K562 (cell line): ENCODE data around the gene OR4D9. TPM values are rescaled to one million over a fixed set of nuclear protein-coding genes. Genes with fewer than 3 reads are reported as not detected.
A peak's percentile ranks its signal among the peaks of the same experiment; 100 is the strongest.

Experiments used
- BDP1 ChIP-seq: IDR thresholded peaks from 3 replicates; pipeline ENCODE4 v1.6.1; 2011; ENCODE audit not compliant: insufficient read length, insufficient read depth
- BRF1 ChIP-seq: IDR thresholded peaks from 3 replicates; pipeline ENCODE4 v1.6.1; 2011; ENCODE audit warnings: borderline replicate concordance, mild to moderate bottlenecking; ENCODE audit not compliant: insufficient read length; ENCODE audit errors: extremely low read depth
- CAMTA2 ChIP-seq: fragments of 250-450 bp; sonication (Bioruptor Pico); conservative IDR thresholded peaks from 2 replicates; pipeline ENCODE4 v1.5.1; 2022
- CHAMP1 ChIP-seq: fragments of 450-650 bp; IDR thresholded peaks from 2 replicates; pipeline ENCODE4 v1.6.1; 2016; ENCODE audit warnings: mild to moderate bottlenecking
- CHD4 ChIP-seq: fragments of 200-600 bp; sonication (generic); IDR thresholded peaks from 3 replicates; pipeline ENCODE4 v1.6.1; 2012; ENCODE audit warnings: low read depth, mild to moderate bottlenecking, mixed read lengths, low read length, inconsistent platforms; ENCODE audit not compliant: insufficient read depth, insufficient replicate concordance, poor library complexity, severe bottlenecking
- FOXP4 ChIP-seq: sonication (generic); formaldehyde crosslinking; IDR thresholded peaks from 2 replicates; pipeline ENCODE4 v1.8.0; 2022; ENCODE audit warnings: mild to moderate bottlenecking, missing genetic modification reagents, borderline replicate concordance
- KDM4B ChIP-seq, 2 experiments: fragments of 450-650 bp in 1 of 2; sonication (generic) in 1 of 2; IDR thresholded peaks; 2 replicates each; pipeline ENCODE4 v1.6.1; 2016 to 2017; ENCODE audit warnings: borderline replicate concordance in 2 of 2, antibody characterized with exemption in 1 of 2, low read depth in 1 of 2, mild to moderate bottlenecking in 1 of 2
- L3MBTL2 ChIP-seq: fragments of 450-650 bp; IDR thresholded peaks from 2 replicates; pipeline ENCODE4 v1.6.1; 2016; ENCODE audit warnings: mild to moderate bottlenecking, moderate library complexity
- MBD2 ChIP-seq: sonication (generic); IDR thresholded peaks from 2 replicates; pipeline ENCODE4 v1.6.1; 2016; ENCODE audit warnings: low read depth, borderline replicate concordance
- RB1 ChIP-seq: fragments of 450-650 bp; IDR thresholded peaks from 2 replicates; pipeline ENCODE4 v1.6.1; 2017; ENCODE audit warnings: low read depth, mild to moderate bottlenecking
- SRSF7 ChIP-seq: fragments of 200-400 bp; formaldehyde crosslinking; optimal IDR thresholded peaks from 2 replicates; pipeline ENCODE3; 2017; ENCODE audit warnings: mild to moderate bottlenecking, low read depth, low read length
- ZKSCAN8 ChIP-seq: fragments of 200-800 bp; sonication (Bioruptor generic); IDR thresholded peaks from 2 replicates; pipeline ENCODE4 v1.6.1; 2016; ENCODE audit warnings: missing genetic modification characterization, missing compliant biosample characterization
- ZNF175 ChIP-seq: fragments of 200-800 bp; sonication (Bioruptor generic); IDR thresholded peaks from 2 replicates; pipeline ENCODE4 v1.6.1; 2016; ENCODE audit warnings: low read depth, mild to moderate bottlenecking, missing genetic modification characterization, missing compliant biosample characterization
- ZNF253 ChIP-seq: fragments of 250-450 bp; sonication (Bioruptor Pico); conservative IDR thresholded peaks from 2 replicates; pipeline ENCODE4 v1.6.1; 2021; ENCODE audit warnings: mild to moderate bottlenecking
- ZNF592 ChIP-seq: fragments of 450-650 bp; IDR thresholded peaks from 2 replicates; pipeline ENCODE4 v1.6.1; 2017; ENCODE audit warnings: antibody characterized with exemption, mild to moderate bottlenecking
- polyA plus RNA-seq, 8 experiments: library from polyadenylated mRNA; depleted of rRNA in 4 of 8; stranded (reverse) in 5 of 8; unstranded in 3 of 8; fragments of >200 nt; fragmentation: Nextera tagmentation in 2 of 8; fragmentation: Illumina TruSeq in 1 of 8; extraction: Ambion mirVana in 2 of 8; extraction: Trizol in 1 of 8; gene quantifications; 2 replicates each; pipeline versions ENCODE4 v1.2.1 to v1.2.3, GENCODE V29; 2011 to 2014; ENCODE audit warnings: inconsistent platforms in 1 of 8, missing spikeins in 1 of 8
- total RNA-seq, 7 experiments: library from RNA; depleted of rRNA in 6 of 7; stranded (reverse); fragments of >200 nt in 6 of 7; fragmentation: Illumina TruSeq in 2 of 7; extraction: Trizol in 2 of 7; gene quantifications; 2 replicates each; pipeline versions ENCODE4 v1.2.1 to v1.2.3, GENCODE V29; 2011 to 2021; ENCODE audit warnings: low replicate concordance in 1 of 7

The OR4D9 gene
- total and polyA plus RNA-seq, 9 of the 15 experiments (the other 6 are each of a cell fraction or from before 2014, with no cell fraction given) = not detected

GRCh38 chr11:59551659-59552521 lies 40.6 kb downstream of the OR4D9 start (continued):
- TF ChIP-seq FOXP4 (CRISPR knock-in tag) (no peak), MBD2 (0 out of 2 replicates have a peak, but pooled peaks have one; percentile 2), ZKSCAN8 (CRISPR knock-in tag) (peak; percentile 65; the same call in 1 of the 2 replicates), KDM4B (IDR thresholded peaks at IDR 0.05; ENCODE audit: borderline replicate concordance in 2 of 2, low read depth in 1 of 2) (no peak; a peak in 1 of 4 replicates), CHAMP1 (peak; percentile 29), SRSF7 (no peak), L3MBTL2 (no peak; the same call in 1 of the 2 replicates), RB1 (no peak), CHD4 (no peak), ZNF592 (peak; percentile 30; the same call in 1 of the 2 replicates), BRF1 (peak; percentile 3), CAMTA2 (CRISPR knock-in tag) (no peak), BDP1 (peak; percentile 44), ZNF253 (CRISPR knock-in tag) (no peak), ZNF175 (0 out of 2 replicates have a peak, but pooled peaks have one; percentile 40)
